SK-N-SH (cell line): ENCODE measurements around the gene TRAPPC2L.

ENCODE experiments used
- EZH2phosphoT487 ChIP-seq: fragments of 200-600 bp; sonication (generic); IDR thresholded peaks from 2 replicates; pipeline ENCODE4 v1.6.1; 2017; ENCODE audit warnings: low read depth, mixed run types, mild to moderate bottlenecking, antibody characterized with exemption, moderate library complexity, borderline replicate concordance
- FOSL2 ChIP-seq: IDR thresholded peaks from 2 replicates; pipeline ENCODE4 v1.4.0; 2012; ENCODE audit warnings: low read depth, mild to moderate bottlenecking, moderate library complexity, borderline replicate concordance
- NFIC ChIP-seq: IDR thresholded peaks from 2 replicates; pipeline ENCODE4 v1.4.0; 2012; ENCODE audit warnings: borderline replicate concordance
- POLR2AphosphoS5 ChIP-seq: IDR thresholded peaks from 2 replicates; pipeline ENCODE4 v1.6.1; 2012; ENCODE audit warnings: low read depth, low read length
- RAD21 ChIP-seq: IDR thresholded peaks from 2 replicates; pipeline ENCODE4 v1.6.1; 2012; ENCODE audit warnings: mild to moderate bottlenecking, low read length
- RFX5 ChIP-seq: IDR thresholded peaks from 2 replicates; pipeline ENCODE4 v1.6.1; 2012; ENCODE audit warnings: mild to moderate bottlenecking, improper control_type of control experiment, low read length
- RXRA ChIP-seq: IDR thresholded peaks from 2 replicates; pipeline ENCODE4 v1.4.0; 2012; ENCODE audit warnings: low read depth, mild to moderate bottlenecking, borderline replicate concordance
- SMC3 ChIP-seq: IDR thresholded peaks from 2 replicates; pipeline ENCODE4 v1.6.1; 2012; ENCODE audit warnings: low read depth, low read length, improper control_type of control experiment
- TAF1 ChIP-seq: IDR thresholded peaks from 2 replicates; pipeline ENCODE4 v1.6.1; 2012; ENCODE audit warnings: low read depth, mild to moderate bottlenecking, low read length, moderate library complexity, borderline replicate concordance
- TEAD4 ChIP-seq: IDR thresholded peaks from 2 replicates; pipeline ENCODE4 v1.4.0; 2012; ENCODE audit warnings: mild to moderate bottlenecking, borderline replicate concordance; ENCODE audit not compliant: insufficient read depth
- YY1 ChIP-seq: IDR thresholded peaks from 2 replicates; pipeline ENCODE4 v1.4.0; 2012; ENCODE audit warnings: low read depth, mild to moderate bottlenecking
- TF ChIP-seq, protein P1 (sequence below): IDR thresholded peaks from 2 replicates; pipeline ENCODE4 v1.6.1; 2012; ENCODE audit warnings: mild to moderate bottlenecking, low read depth, low read length, moderate library complexity
- TF ChIP-seq, protein P2 (sequence below): fragments of 200-600 bp; sonication (generic); IDR thresholded peaks from 2 replicates; pipeline ENCODE4 v1.6.1; 2017; ENCODE audit warnings: antibody characterized with exemption, mild to moderate bottlenecking, moderate library complexity
- TF ChIP-seq, protein P3 (sequence below): IDR thresholded peaks from 2 replicates; pipeline ENCODE4; 2012

DNA sequence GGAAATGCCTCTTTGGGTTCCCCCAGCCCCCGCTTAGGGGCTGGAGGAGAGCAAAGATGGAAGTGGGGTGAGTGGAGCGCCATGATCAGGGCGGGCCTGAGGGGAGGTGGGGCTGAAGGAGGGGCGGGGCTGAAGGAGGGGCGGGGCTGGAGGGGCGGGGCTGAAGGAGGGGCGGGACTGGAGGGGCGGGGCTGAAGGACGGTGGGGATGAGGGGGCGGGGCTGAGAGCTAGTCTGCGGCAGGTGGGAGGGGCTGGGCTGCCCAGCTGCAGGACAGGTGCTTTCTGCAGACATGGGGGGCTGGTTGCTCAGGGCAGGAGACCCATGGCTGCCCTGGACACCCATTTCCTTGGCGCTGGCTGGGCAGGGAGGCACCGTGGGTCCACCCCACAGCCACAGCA is 48.6 kb downstream of the TRAPPC2L start:
- TF ChIP-seq POLR2AphosphoS5, result no peak
- no peak for TF ChIP-seq EZH2phosphoT487
- TF ChIP-seq, protein P1, sequence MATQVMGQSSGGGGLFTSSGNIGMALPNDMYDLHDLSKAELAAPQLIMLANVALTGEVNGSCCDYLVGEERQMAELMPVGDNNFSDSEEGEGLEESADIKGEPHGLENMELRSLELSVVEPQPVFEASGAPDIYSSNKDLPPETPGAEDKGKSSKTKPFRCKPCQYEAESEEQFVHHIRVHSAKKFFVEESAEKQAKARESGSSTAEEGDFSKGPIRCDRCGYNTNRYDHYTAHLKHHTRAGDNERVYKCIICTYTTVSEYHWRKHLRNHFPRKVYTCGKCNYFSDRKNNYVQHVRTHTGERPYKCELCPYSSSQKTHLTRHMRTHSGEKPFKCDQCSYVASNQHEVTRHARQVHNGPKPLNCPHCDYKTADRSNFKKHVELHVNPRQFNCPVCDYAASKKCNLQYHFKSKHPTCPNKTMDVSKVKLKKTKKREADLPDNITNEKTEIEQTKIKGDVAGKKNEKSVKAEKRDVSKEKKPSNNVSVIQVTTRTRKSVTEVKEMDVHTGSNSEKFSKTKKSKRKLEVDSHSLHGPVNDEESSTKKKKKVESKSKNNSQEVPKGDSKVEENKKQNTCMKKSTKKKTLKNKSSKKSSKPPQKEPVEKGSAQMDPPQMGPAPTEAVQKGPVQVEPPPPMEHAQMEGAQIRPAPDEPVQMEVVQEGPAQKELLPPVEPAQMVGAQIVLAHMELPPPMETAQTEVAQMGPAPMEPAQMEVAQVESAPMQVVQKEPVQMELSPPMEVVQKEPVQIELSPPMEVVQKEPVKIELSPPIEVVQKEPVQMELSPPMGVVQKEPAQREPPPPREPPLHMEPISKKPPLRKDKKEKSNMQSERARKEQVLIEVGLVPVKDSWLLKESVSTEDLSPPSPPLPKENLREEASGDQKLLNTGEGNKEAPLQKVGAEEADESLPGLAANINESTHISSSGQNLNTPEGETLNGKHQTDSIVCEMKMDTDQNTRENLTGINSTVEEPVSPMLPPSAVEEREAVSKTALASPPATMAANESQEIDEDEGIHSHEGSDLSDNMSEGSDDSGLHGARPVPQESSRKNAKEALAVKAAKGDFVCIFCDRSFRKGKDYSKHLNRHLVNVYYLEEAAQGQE, result no peak
- no peak for TF ChIP-seq YY1
- no peak for TF ChIP-seq TAF1
- no peak for TF ChIP-seq RFX5
- TF ChIP-seq, protein P2, sequence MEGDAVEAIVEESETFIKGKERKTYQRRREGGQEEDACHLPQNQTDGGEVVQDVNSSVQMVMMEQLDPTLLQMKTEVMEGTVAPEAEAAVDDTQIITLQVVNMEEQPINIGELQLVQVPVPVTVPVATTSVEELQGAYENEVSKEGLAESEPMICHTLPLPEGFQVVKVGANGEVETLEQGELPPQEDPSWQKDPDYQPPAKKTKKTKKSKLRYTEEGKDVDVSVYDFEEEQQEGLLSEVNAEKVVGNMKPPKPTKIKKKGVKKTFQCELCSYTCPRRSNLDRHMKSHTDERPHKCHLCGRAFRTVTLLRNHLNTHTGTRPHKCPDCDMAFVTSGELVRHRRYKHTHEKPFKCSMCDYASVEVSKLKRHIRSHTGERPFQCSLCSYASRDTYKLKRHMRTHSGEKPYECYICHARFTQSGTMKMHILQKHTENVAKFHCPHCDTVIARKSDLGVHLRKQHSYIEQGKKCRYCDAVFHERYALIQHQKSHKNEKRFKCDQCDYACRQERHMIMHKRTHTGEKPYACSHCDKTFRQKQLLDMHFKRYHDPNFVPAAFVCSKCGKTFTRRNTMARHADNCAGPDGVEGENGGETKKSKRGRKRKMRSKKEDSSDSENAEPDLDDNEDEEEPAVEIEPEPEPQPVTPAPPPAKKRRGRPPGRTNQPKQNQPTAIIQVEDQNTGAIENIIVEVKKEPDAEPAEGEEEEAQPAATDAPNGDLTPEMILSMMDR, result no peak
- TF ChIP-seq RAD21, result no peak
- no peak for TF ChIP-seq FOSL2
- TF ChIP-seq, protein P3, sequence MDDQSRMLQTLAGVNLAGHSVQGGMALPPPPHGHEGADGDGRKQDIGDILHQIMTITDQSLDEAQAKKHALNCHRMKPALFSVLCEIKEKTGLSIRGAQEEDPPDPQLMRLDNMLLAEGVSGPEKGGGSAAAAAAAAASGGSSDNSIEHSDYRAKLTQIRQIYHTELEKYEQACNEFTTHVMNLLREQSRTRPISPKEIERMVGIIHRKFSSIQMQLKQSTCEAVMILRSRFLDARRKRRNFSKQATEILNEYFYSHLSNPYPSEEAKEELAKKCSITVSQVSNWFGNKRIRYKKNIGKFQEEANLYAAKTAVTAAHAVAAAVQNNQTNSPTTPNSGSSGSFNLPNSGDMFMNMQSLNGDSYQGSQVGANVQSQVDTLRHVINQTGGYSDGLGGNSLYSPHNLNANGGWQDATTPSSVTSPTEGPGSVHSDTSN, result no peak
- no peak for TF ChIP-seq TEAD4
- TF ChIP-seq SMC3, result no peak
- TF ChIP-seq NFIC, result no peak
- no peak for TF ChIP-seq RXRA
